OCI-LY7 (cell line): Measurements from ENCODE around the gene FAM193B. TPM values are rescaled to one million over a fixed set of nuclear protein-coding genes. Genes with fewer than 3 reads are reported as not detected.

Experiments used
- BruUV-seq: library from RNA; stranded (reverse); fragments of 400-500 nt; replicated peaks from 2 replicates; lab custom pipeline; 2021; lab: Mats Ljungman, UMichigan
- CTCF ChIA-PET: fragments of 300-600 bp; sonication (Branson Sonifier 250); formaldehyde crosslinking; loops from one replicate; lab custom pipeline; 2022; ENCODE audit warnings: antibody characterized with exemption; ENCODE audit not compliant: unreplicated experiment; lab: Charles Lee
- POLR2A ChIA-PET: fragments of 300-600 bp; sonication (Branson Sonifier 250); formaldehyde crosslinking; loops from one replicate; lab custom pipeline; 2022; ENCODE audit warnings: antibody characterized with exemption; lab: Charles Lee
- DNase-seq: peaks from one replicate; pipeline ENCODE4 v3.0.0-alpha.2; 2015; ENCODE audit warnings: low spot score
- H2AFZ ChIP-seq: fragments of 200-600 bp; sonication (generic), shearing (Covaris generic); 2 replicates; pipeline ENCODE4 v1.6.1; 2014; ENCODE audit warnings: mild to moderate bottlenecking, antibody characterized with exemption, low read length, moderate library complexity
- H3K27ac ChIP-seq: fragments of 200-600 bp; sonication (generic); 2 replicates; pipeline ENCODE4 v1.5.1; 2014; ENCODE audit warnings: mixed run types, low read depth, mild to moderate bottlenecking, moderate library complexity, low read length, inconsistent platforms; ENCODE audit not compliant: poor library complexity, severe bottlenecking
- H3K36me3 ChIP-seq: fragments of 200-600 bp; sonication (generic); 2 replicates; pipeline ENCODE4 v1.6.1; 2014; ENCODE audit warnings: mild to moderate bottlenecking, antibody characterized with exemption, low read length, moderate library complexity, mixed read lengths; ENCODE audit not compliant: insufficient read depth
- H3K4me1 ChIP-seq: fragments of 200-600 bp; sonication (generic); 2 replicates; pipeline ENCODE4 v1.5.1; 2014; ENCODE audit warnings: mild to moderate bottlenecking, low read length; ENCODE audit not compliant: insufficient read depth, poor library complexity, severe bottlenecking
- H3K4me2 ChIP-seq: fragments of 200-600 bp; sonication (generic); 2 replicates; pipeline ENCODE4 v1.6.1; 2014; ENCODE audit warnings: mild to moderate bottlenecking, low read length
- H3K4me3 ChIP-seq: fragments of 200-600 bp; sonication (generic); 2 replicates; pipeline ENCODE4 v1.5.1; 2014; ENCODE audit warnings: mild to moderate bottlenecking, low read depth, low read length; ENCODE audit not compliant: poor library complexity, severe bottlenecking
- H3K79me2 ChIP-seq: fragments of 200-600 bp; sonication (generic); 2 replicates; pipeline ENCODE4 v1.6.1; 2016; ENCODE audit warnings: low read depth, mild to moderate bottlenecking, low read length, moderate library complexity, mixed read lengths; ENCODE audit not compliant: insufficient read depth
- H3K9me2 ChIP-seq: fragments of 200-600 bp; sonication (generic); 2 replicates; pipeline ENCODE4 v1.6.1; 2016; ENCODE audit warnings: mild to moderate bottlenecking, low read length, mixed read lengths; ENCODE audit not compliant: insufficient read depth
- H3K9me3 ChIP-seq: fragments of 200-600 bp; sonication (generic); 2 replicates; pipeline ENCODE4 v1.6.1; 2014; ENCODE audit warnings: mild to moderate bottlenecking, mixed run types, low read length, mixed read lengths
- H4K20me1 ChIP-seq: fragments of 200-600 bp; sonication (generic); 2 replicates; pipeline ENCODE4 v1.6.1; 2014; ENCODE audit warnings: mild to moderate bottlenecking, antibody characterized with exemption, low read length, moderate library complexity, mixed read lengths; ENCODE audit not compliant: insufficient read depth
- CTCF ChIP-seq: fragments of 200-600 bp; sonication (generic); conservative IDR thresholded peaks from 2 replicates; pipeline ENCODE4 v1.5.1; 2014; ENCODE audit warnings: mild to moderate bottlenecking, antibody characterized with exemption, low read length, moderate library complexity, mixed read lengths
- EZH2phosphoT487 ChIP-seq: fragments of 200-600 bp; sonication (generic); IDR thresholded peaks from 2 replicates; pipeline ENCODE4 v1.6.1; 2018; ENCODE audit warnings: low read depth, borderline replicate concordance, mild to moderate bottlenecking, mixed run types, antibody characterized with exemption, low read length, moderate library complexity, mixed read lengths
- intact Hi-C: fragments of 100-400 bp; cut with micrococcal nuclease; formaldehyde crosslinking; loops from one replicate; pipeline ENCODE4 v1.10.0; 2022; ENCODE audit not compliant: unreplicated experiment
- total RNA-seq, 2 experiments: library from RNA; depleted of rRNA in 1 of 2; stranded (reverse); fragments of >200 nt in 1 of 2; shearing (Covaris generic) in 1 of 2; gene quantifications; 2 replicates each; pipeline ENCODE4 v1.2.3, GENCODE V29; 2014 to 2022

The FAM193B gene
- total RNA-seq, 2 experiments from 2014 or later = 63.2 to 104 TPM

- intact Hi-C loops = loop anchor here (10.0 kb wide), 1 partner anchor 614 kb away; the partner anchor contains the start of gene N4BP3
- H3K9me3 ChIP-seq = no peaks in the 10 kb centered on the region
- TF ChIP-seq EZH2phosphoT487 = no peak
- peak; percentile 98 for TF ChIP-seq CTCF
- no peaks in the 10 kb centered on the region for H3K9me2 ChIP-seq
- peak; percentile 86 for DNase-seq
- H3K4me2 ChIP-seq = peak overlapping the region; percentile 71
- no peaks in the 10 kb centered on the region for H3K79me2 ChIP-seq
- no peak overlapping the region for H2AFZ ChIP-seq
- no TSS peak for BruUV-seq
- peak overlapping the region; percentile 94 for H3K27ac ChIP-seq
- POLR2A ChIA-PET = interaction anchor here (0.6 to 2.1 kb wide), 2 partner anchors 9 to 38 kb away, joined by 3 to 10 read pairs; partner anchors contain the start of gene DOK3
- H3K4me3 ChIP-seq = peak overlapping the region; percentile 35
- CTCF ChIA-PET = interaction anchor here (0.5 to 2.4 kb wide), 5 partner anchors 8 to 196 kb away, joined by 3 to 6 read pairs (median 4); partner anchors contain the start of gene DOK3
- peaks cover 6% of the 10 kb centered on the region; the same call in 1 of the 2 replicates for H4K20me1 ChIP-seq
- peaks cover 71% of the 10 kb centered on the region for H3K4me1 ChIP-seq
- peaks cover 38% of the 10 kb centered on the region for H3K36me3 ChIP-seq
Observed at GRCh38 chr5:177500685-177501522, 53.5 kb downstream of the FAM193B start.

DNA sequence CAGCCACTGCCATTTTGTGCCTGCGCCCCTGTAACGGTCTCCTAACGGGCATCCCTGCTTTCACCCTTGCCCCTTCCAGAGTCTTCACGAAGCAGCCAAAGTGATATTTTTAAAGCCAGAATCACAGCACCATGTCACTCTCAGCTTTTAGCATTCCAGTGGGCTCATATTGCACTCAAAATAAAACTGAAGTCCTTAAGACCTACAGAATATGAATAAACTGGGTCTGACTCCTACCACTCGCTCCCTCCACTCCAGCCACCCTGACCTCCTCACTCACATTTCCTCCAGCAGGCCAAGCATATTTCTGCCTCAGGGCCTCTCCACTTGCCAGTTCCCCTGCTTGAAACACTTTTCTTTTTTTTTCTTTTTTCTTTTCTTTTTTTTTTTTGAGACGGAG, 54.5 kb downstream of the FAM193B start:
- no TSS peak for BruUV-seq
- Histone ChIP-seq H3K27ac (no peak overlapping the region), H3K4me3 (no peak overlapping the region), H3K9me3 (no peaks in the 10 kb centered on the region), H3K9me2 (no peaks in the 10 kb centered on the region), H3K4me2 (no peak overlapping the region), H2AFZ (no peak overlapping the region), H3K79me2 (no peaks in the 10 kb centered on the region), H3K4me1 (peaks cover 72% of the 10 kb centered on the region), H3K36me3 (peaks cover 29% of the 10 kb centered on the region), H4K20me1 (peaks cover 6% of the 10 kb centered on the region; the same call in 1 of the 2 replicates)
- CTCF ChIA-PET = interaction anchor here (1.4 kb wide), 1 partner anchor 9 kb away, joined by 5 read pairs; the partner anchor contains the start of gene DOK3
- no peak for TF ChIP-seq CTCF
- no peak for TF ChIP-seq EZH2phosphoT487
- POLR2A ChIA-PET = no interaction called here
- DNase-seq = no peak
- intact Hi-C loops = loop anchor here (10.0 kb wide), 1 partner anchor 615 kb away; the partner anchor contains the start of gene N4BP3
